SK-N-MC (cell line): ENCODE data around the gene SYTL3.

Source experiments
- EZH2 ChIP-seq: fragments of 200-600 bp; sonication (generic); IDR thresholded peaks from one replicate; pipeline ENCODE4 v1.6.1; 2017; ENCODE audit warnings: antibody characterized with exemption
- POLR2AphosphoS5 ChIP-seq: IDR thresholded peaks from 2 replicates; pipeline ENCODE4 v1.6.1; 2012; ENCODE audit warnings: mild to moderate bottlenecking, low read depth, low read length, borderline replicate concordance

GRCh38 chr6:158708239-158708638, 58.4 kb downstream of the SYTL3 start:
- TF ChIP-seq POLR2AphosphoS5 (no peak), EZH2 (no peak)
